Right kidney (tissue), 1 donor: ENCODE measurements around the gene RTN4RL1.
"Not testable (repeated sequence)": the region's sequence is repeated elsewhere in the genome, so short reads cannot be mapped to it uniquely, and the experiment has no call there.

Experiments used
- DNase-seq: peaks from one replicate; pipeline ENCODE4 v3.0.0-alpha.2; 2016

The RTN4RL1 gene

GRCh38 chr17:2003525-2003924 lies 21.6 kb downstream of the RTN4RL1 start:
- DNase-seq = no peak

GRCh38 chr17:2002767-2003329 lies 22.3 kb downstream of the RTN4RL1 start:
- DNase-seq = no peak

GRCh38 chr17:1999557-2000251 lies 25.4 kb downstream of the RTN4RL1 start:
- peak; percentile 80 for DNase-seq

GRCh38 chr17:1997927-1998742 lies 27.0 kb downstream of the RTN4RL1 start:
- peak; percentile 74 for DNase-seq

- DNase-seq = no peak
Measured at GRCh38 chr17:1997289-1997926, 27.7 kb downstream of the RTN4RL1 start.

- DNase-seq = no peak
Measured at GRCh38 chr17:1996800-1997288, 28.3 kb downstream of the RTN4RL1 start.

GRCh38 chr17:1995907-1996799 lies 29.0 kb downstream of the RTN4RL1 start:
- no peak for DNase-seq

GRCh38 chr17:1995321-1995892 lies 29.7 kb downstream of the RTN4RL1 start:
- no peak for DNase-seq

- DNase-seq = no peak
Measured at GRCh38 chr17:1994707-1995106, 30.4 kb downstream of the RTN4RL1 start.

GRCh38 chr17:1992541-1992940 lies 32.6 kb downstream of the RTN4RL1 start:
- DNase-seq = no peak

- no peak for DNase-seq
Measured at GRCh38 chr17:1989135-1989534, 36.0 kb downstream of the RTN4RL1 start.

- DNase-seq = no peak
Measured at GRCh38 chr17:1986783-1987451, 38.2 kb downstream of the RTN4RL1 start.

- DNase-seq = no peak
Measured at GRCh38 chr17:1985686-1986085, 39.4 kb downstream of the RTN4RL1 start.

- no peak for DNase-seq
Measured at GRCh38 chr17:1985093-1985492, 40.0 kb downstream of the RTN4RL1 start.

- not testable (repeated sequence) for DNase-seq
Measured at GRCh38 chr17:1982793-1983366, 42.3 kb downstream of the RTN4RL1 start.

GRCh38 chr17:1980665-1981250 lies 44.4 kb downstream of the RTN4RL1 start:
- no peak for DNase-seq

- DNase-seq = no peak
Measured at GRCh38 chr17:1979182-1979985, 45.8 kb downstream of the RTN4RL1 start.

- no peak for DNase-seq
Measured at GRCh38 chr17:1978396-1978949, 46.7 kb downstream of the RTN4RL1 start.
